HepG2 (cell line): ENCODE measurements around the gene EOMES. TPM values are rescaled to one million over a fixed set of nuclear protein-coding genes. Genes with fewer than 3 reads are reported as not detected.
A peak's percentile ranks its signal among the peaks of the same experiment; 100 is the strongest.

Experiments
- ATRX ChIP-seq: sonication (generic); formaldehyde crosslinking; IDR thresholded peaks from 2 replicates; pipeline ENCODE4 v1.4.0; 2020; ENCODE audit warnings: missing genetic modification reagents, borderline replicate concordance
- BCL6 ChIP-seq: IDR thresholded peaks from 2 replicates; pipeline ENCODE4 v1.6.1; 2016; ENCODE audit warnings: missing genetic modification reagents, missing compliant biosample characterization
- DMAP1 ChIP-seq: IDR thresholded peaks from 2 replicates; pipeline ENCODE4 v1.6.1; 2016
- HIVEP1 ChIP-seq: sonication (generic); formaldehyde crosslinking; IDR thresholded peaks from 2 replicates; pipeline ENCODE4 v1.4.0; 2020; ENCODE audit warnings: mild to moderate bottlenecking, missing genetic modification reagents
- KLF11 ChIP-seq: IDR thresholded peaks from 2 replicates; pipeline ENCODE4 v1.6.1; 2016; ENCODE audit warnings: missing compliant biosample characterization
- MAFK ChIP-seq, 2 experiments: IDR thresholded peaks in 1 of 2; conservative IDR thresholded peaks in 1 of 2; 2 replicates each; pipeline ENCODE4 v1.6.1; 2011; ENCODE audit warnings: improper control_type of control experiment in 2 of 2, low read length in 2 of 2
- NFKB2 ChIP-seq: sonication (generic); formaldehyde crosslinking; IDR thresholded peaks from 2 replicates; pipeline ENCODE4 v1.4.0; 2020; ENCODE audit warnings: missing genetic modification reagents, borderline replicate concordance
- NFYB ChIP-seq: sonication (generic); formaldehyde crosslinking; IDR thresholded peaks from 2 replicates; pipeline ENCODE4 v1.4.0; 2020; ENCODE audit warnings: missing genetic modification reagents
- SP140L ChIP-seq: sonication (generic); formaldehyde crosslinking; IDR thresholded peaks from 2 replicates; pipeline ENCODE4 v1.4.0; 2020; ENCODE audit warnings: missing genetic modification reagents, borderline replicate concordance
- TCF7 ChIP-seq: sonication (generic); IDR thresholded peaks from 2 replicates; pipeline ENCODE4 v1.6.1; 2016; ENCODE audit warnings: antibody characterized with exemption, low read depth
- YEATS2 ChIP-seq: sonication (generic); formaldehyde crosslinking; IDR thresholded peaks from 2 replicates; pipeline ENCODE4 v1.4.0; 2020; ENCODE audit warnings: missing genetic modification reagents, borderline replicate concordance
- ZC3H13 ChIP-seq: sonication (generic); formaldehyde crosslinking; IDR thresholded peaks from 2 replicates; pipeline ENCODE4 v1.8.1; 2023; ENCODE audit warnings: mild to moderate bottlenecking, missing genetic modification reagents, moderate library complexity
- ZFYVE20 ChIP-seq: sonication (generic); formaldehyde crosslinking; IDR thresholded peaks from 2 replicates; pipeline ENCODE4 v1.8.0; 2023; ENCODE audit warnings: low read depth, mild to moderate bottlenecking, moderate library complexity, missing genetic modification reagents, borderline replicate concordance
- ZNF354B ChIP-seq: sonication (generic); formaldehyde crosslinking; IDR thresholded peaks from 2 replicates; pipeline ENCODE4 v1.8.0; 2022; ENCODE audit warnings: mild to moderate bottlenecking, missing genetic modification reagents
- ZNF543 ChIP-seq: sonication (generic); formaldehyde crosslinking; IDR thresholded peaks from 2 replicates; pipeline ENCODE4 v1.4.0; 2020; ENCODE audit warnings: mild to moderate bottlenecking, missing genetic modification reagents
- ZNF670 ChIP-seq: sonication (generic); formaldehyde crosslinking; IDR thresholded peaks from 2 replicates; pipeline ENCODE4 v1.8.0; 2022; ENCODE audit warnings: mild to moderate bottlenecking, missing genetic modification reagents, borderline replicate concordance
- ZNF678 ChIP-seq: sonication (generic); formaldehyde crosslinking; IDR thresholded peaks from 2 replicates; pipeline ENCODE4 v1.4.0; 2020; ENCODE audit warnings: mild to moderate bottlenecking, missing genetic modification reagents
- ZNF768 ChIP-seq: sonication (generic); formaldehyde crosslinking; IDR thresholded peaks from 2 replicates; pipeline ENCODE4 v1.4.0; 2020; ENCODE audit warnings: missing genetic modification reagents
- polyA plus RNA-seq, 8 experiments: library from polyadenylated mRNA; depleted of rRNA in 3 of 8; stranded (reverse) in 7 of 8; unstranded in 1 of 8; fragments of >200 nt; fragmentation: Illumina TruSeq in 4 of 8; extraction: Trizol in 4 of 8; gene quantifications; 2 replicates each; pipeline versions ENCODE4 v1.2.1 to v1.2.3, GENCODE V29; 2011 to 2016; ENCODE audit warnings: low read depth in 4 of 8, missing spikeins in 1 of 8, mixed read lengths in 1 of 8; ENCODE audit not compliant: insufficient read depth in 1 of 8
- total RNA-seq, 5 experiments: library from RNA; depleted of rRNA; stranded (reverse); fragments of >200 nt; fragmentation: Illumina TruSeq; extraction: Trizol; gene quantifications; 2 replicates each; pipeline ENCODE4 v1.2.3, GENCODE V29; 2016; ENCODE audit warnings: low read depth in 1 of 5
- TF ChIP-seq, protein P1 (sequence below): sonication (generic); formaldehyde crosslinking; IDR thresholded peaks from 2 replicates; pipeline ENCODE4 v1.8.0; 2022; ENCODE audit warnings: mild to moderate bottlenecking, missing genetic modification reagents
- TF ChIP-seq, protein P2 (sequence below): sonication (generic); formaldehyde crosslinking; IDR thresholded peaks from 2 replicates; pipeline ENCODE4 v1.5.1; 2020; ENCODE audit warnings: mild to moderate bottlenecking, moderate library complexity, missing genetic modification reagents
- TF ChIP-seq, protein P3 (sequence below): sonication (generic); formaldehyde crosslinking; IDR thresholded peaks from 2 replicates; pipeline ENCODE4 v1.5.1; 2020; ENCODE audit warnings: missing genetic modification reagents, mild to moderate bottlenecking, borderline replicate concordance
- TF ChIP-seq, protein P4 (sequence below): sonication (generic); formaldehyde crosslinking; IDR thresholded peaks from 2 replicates; pipeline ENCODE4 v1.4.0; 2020; ENCODE audit warnings: low read depth, mild to moderate bottlenecking, missing genetic modification reagents
- TF ChIP-seq, protein P5 (sequence below): sonication (generic); formaldehyde crosslinking; IDR thresholded peaks from 2 replicates; pipeline ENCODE4 v1.5.0; 2020; ENCODE audit warnings: missing genetic modification reagents
- TF ChIP-seq, protein P6 (sequence below): sonication (generic); formaldehyde crosslinking; IDR thresholded peaks from 2 replicates; pipeline ENCODE4 v1.4.0; 2020; ENCODE audit warnings: missing genetic modification reagents

Gene EOMES
- total and polyA plus RNA-seq, 2 of the 13 experiments (the other 11 are each of a cell fraction or from before 2014, with no cell fraction given): 0.11 to 0.12 TPM

DNA sequence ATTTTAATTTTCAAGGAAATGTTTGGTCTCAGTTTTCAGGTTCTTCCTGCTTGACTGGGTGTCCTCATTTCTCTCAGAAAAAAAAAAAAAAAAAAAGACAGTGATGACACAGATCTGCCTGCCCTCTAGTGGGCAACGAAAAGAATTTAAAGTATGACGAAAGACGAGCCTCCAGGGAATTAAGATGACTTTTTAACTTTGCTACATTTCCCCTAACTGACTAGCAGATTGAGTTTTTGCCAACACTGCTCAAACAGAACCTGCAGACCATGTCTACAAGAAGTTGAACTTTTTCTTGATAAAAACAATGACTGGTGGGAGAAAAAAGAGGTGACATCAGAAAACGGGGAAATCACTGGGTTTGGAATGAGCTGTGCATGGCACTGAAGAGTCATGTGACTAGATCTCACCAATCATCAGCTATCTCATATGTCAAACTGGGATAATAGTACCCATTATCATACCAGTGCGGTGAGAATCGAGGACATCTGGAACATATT is 40.8 kb downstream of the EOMES start (continued):
- TF ChIP-seq, protein P1, sequence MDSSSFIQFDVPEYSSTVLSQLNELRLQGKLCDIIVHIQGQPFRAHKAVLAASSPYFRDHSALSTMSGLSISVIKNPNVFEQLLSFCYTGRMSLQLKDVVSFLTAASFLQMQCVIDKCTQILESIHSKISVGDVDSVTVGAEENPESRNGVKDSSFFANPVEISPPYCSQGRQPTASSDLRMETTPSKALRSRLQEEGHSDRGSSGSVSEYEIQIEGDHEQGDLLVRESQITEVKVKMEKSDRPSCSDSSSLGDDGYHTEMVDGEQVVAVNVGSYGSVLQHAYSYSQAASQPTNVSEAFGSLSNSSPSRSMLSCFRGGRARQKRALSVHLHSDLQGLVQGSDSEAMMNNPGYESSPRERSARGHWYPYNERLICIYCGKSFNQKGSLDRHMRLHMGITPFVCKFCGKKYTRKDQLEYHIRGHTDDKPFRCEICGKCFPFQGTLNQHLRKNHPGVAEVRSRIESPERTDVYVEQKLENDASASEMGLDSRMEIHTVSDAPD (CRISPR knock-in tag): no peak
- TF ChIP-seq BCL6 (CRISPR knock-in tag) (no peak), SP140L (no peak), ZNF354B (CRISPR knock-in tag) (no peak), NFYB (peak; percentile 39; the same call in 1 of the 2 replicates), DMAP1 (CRISPR knock-in tag) (0 out of 2 replicates have a peak, but pooled peaks have one; percentile 50), ZC3H13 (CRISPR knock-in tag) (no peak), TCF7 (no peak), ZNF670 (CRISPR knock-in tag) (no peak), ZNF543 (CRISPR knock-in tag) (no peak), YEATS2 (CRISPR knock-in tag) (no peak), ZNF678 (CRISPR knock-in tag) (no peak), ZFYVE20 (CRISPR knock-in tag) (no peak), ATRX (no peak), KLF11 (CRISPR knock-in tag) (no peak), NFKB2 (CRISPR knock-in tag) (no peak), HIVEP1 (CRISPR knock-in tag) (no peak), ZNF768 (CRISPR knock-in tag) (no peak), MAFK (conservative IDR thresholded peaks at IDR 0.05 in 1 of 2, IDR thresholded peaks at IDR 0.05 in 1 of 2; ENCODE audit: low read length in 2 of 2) (no peak)
- TF ChIP-seq, protein P2, sequence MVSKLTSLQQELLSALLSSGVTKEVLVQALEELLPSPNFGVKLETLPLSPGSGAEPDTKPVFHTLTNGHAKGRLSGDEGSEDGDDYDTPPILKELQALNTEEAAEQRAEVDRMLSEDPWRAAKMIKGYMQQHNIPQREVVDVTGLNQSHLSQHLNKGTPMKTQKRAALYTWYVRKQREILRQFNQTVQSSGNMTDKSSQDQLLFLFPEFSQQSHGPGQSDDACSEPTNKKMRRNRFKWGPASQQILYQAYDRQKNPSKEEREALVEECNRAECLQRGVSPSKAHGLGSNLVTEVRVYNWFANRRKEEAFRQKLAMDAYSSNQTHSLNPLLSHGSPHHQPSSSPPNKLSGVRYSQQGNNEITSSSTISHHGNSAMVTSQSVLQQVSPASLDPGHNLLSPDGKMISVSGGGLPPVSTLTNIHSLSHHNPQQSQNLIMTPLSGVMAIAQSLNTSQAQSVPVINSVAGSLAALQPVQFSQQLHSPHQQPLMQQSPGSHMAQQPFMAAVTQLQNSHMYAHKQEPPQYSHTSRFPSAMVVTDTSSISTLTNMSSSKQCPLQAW (CRISPR knock-in tag): no peak
- TF ChIP-seq, protein P3, sequence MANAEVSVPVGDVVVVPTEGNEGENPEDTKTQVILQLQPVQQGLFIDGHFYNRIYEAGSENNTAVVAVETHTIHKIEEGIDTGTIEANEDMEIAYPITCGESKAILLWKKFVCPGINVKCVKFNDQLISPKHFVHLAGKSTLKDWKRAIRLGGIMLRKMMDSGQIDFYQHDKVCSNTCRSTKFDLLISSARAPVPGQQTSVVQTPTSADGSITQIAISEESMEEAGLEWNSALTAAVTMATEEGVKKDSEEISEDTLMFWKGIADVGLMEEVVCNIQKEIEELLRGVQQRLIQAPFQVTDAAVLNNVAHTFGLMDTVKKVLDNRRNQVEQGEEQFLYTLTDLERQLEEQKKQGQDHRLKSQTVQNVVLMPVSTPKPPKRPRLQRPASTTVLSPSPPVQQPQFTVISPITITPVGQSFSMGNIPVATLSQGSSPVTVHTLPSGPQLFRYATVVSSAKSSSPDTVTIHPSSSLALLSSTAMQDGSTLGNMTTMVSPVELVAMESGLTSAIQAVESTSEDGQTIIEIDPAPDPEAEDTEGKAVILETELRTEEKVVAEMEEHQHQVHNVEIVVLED (CRISPR knock-in tag): no peak
- TF ChIP-seq, protein P4, sequence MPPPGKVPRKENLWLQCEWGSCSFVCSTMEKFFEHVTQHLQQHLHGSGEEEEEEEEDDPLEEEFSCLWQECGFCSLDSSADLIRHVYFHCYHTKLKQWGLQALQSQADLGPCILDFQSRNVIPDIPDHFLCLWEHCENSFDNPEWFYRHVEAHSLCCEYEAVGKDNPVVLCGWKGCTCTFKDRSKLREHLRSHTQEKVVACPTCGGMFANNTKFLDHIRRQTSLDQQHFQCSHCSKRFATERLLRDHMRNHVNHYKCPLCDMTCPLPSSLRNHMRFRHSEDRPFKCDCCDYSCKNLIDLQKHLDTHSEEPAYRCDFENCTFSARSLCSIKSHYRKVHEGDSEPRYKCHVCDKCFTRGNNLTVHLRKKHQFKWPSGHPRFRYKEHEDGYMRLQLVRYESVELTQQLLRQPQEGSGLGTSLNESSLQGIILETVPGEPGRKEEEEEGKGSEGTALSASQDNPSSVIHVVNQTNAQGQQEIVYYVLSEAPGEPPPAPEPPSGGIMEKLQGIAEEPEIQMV (CRISPR knock-in tag): no peak
- TF ChIP-seq, protein P5, sequence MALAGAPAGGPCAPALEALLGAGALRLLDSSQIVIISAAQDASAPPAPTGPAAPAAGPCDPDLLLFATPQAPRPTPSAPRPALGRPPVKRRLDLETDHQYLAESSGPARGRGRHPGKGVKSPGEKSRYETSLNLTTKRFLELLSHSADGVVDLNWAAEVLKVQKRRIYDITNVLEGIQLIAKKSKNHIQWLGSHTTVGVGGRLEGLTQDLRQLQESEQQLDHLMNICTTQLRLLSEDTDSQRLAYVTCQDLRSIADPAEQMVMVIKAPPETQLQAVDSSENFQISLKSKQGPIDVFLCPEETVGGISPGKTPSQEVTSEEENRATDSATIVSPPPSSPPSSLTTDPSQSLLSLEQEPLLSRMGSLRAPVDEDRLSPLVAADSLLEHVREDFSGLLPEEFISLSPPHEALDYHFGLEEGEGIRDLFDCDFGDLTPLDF (CRISPR knock-in tag): no peak
- TF ChIP-seq, protein P6, sequence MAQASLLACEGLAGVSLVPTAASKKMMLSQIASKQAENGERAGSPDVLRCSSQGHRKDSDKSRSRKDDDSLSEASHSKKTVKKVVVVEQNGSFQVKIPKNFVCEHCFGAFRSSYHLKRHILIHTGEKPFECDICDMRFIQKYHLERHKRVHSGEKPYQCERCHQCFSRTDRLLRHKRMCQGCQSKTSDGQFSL: no peak
